Pulmonary artery endothelial cell (primary cell): ENCODE data around the gene IL1R1. TPM values are rescaled to one million over a fixed set of nuclear protein-coding genes. Genes with fewer than 3 reads are reported as not detected.

ENCODE experiments used
- DNase-seq: peaks from one replicate; pipeline ENCODE4 v3.0.0-alpha.2; 2011; ENCODE audit warnings: low read depth, low spot score
- total RNA-seq: library from RNA; depleted of rRNA; stranded (reverse); fragments of >200 nt; gene quantifications from 2 replicates; pipeline ENCODE4 v1.2.3, GENCODE V29; 2014

Gene IL1R1
- total RNA-seq, 1 donor from 2014 or later: 5.5 TPM

GRCh38 chr2:102139851-102140250 is 2.7 kb upstream of the IL1R1 start:
- no peak for DNase-seq

GRCh38 chr2:102140377-102140776 is 2.2 kb upstream of the IL1R1 start:
- DNase-seq: no peak

DNA sequence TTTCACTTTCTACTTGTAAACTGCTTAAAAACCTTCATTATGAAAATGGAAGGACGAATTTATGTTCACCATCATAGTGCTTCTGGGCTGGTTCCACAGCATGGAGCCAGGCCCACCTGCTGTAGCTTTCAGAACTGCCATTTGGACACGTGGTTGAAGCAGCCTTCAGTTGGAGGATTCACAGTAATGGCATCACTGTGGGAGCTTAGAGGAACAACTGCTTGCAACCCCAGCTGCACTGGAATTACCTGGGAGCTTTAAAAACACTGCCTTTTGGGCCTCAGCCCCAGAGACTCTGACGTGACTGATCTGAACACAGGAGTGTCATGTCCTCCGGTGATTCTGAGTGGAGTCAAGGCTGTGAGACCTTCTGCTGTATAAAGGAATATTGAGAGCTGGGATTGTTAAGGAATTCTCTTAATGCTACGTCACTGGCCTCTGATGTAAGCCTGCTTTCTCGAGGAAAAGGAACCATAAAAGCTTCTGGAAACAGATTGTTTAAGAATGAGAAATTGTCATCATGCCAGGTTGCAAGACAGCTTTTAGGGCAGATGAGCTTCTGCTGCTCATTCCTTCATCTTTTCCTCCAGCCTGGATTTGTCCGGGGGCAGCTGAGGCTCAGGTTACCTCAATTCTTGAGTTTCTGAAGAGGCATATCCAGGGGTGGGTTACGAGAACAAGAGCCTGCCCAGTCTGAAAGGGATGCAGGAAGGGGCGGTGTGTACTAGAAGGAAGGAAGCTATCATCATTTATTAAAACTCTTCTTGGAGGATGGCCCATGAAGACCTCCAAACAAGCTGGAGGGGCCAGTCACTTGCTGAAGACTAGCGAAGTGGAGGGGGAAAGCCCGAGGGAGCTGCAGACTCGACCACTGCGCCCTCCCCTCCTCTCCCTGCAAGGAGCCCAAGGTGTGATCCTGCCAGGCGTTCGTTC is 1.3 kb upstream of the IL1R1 start:
- no peak for DNase-seq

- no peak for DNase-seq
These were observed 393 bp downstream of the IL1R1 start for GRCh38 chr2:102142829-102143449.

GRCh38 chr2:102143450-102143985 is 972 bp downstream of the IL1R1 start:
- DNase-seq: no peak

DNA sequence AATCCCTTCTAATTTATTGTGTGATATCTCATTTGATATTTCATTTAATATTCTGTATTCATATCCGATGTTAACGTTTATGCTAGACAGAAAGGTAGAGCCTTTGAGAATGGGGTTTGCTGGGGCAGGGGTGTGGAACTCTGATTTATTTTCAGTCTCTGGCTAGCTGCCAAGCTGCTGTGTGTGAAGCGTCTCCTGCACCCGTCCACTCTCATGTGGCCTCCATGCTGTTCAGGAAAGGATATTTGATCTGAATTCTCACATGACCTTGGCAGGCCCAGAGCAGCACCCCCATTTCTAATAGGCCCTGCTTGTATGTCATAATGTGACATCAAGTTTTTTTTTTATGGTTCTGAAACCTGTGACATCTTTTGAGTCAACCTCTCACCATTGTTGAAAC is 1.6 kb downstream of the IL1R1 start:
- DNase-seq: no peak

- no peak for DNase-seq
These were observed 2.6 kb downstream of the IL1R1 start for GRCh38 chr2:102145107-102145506.

DNA sequence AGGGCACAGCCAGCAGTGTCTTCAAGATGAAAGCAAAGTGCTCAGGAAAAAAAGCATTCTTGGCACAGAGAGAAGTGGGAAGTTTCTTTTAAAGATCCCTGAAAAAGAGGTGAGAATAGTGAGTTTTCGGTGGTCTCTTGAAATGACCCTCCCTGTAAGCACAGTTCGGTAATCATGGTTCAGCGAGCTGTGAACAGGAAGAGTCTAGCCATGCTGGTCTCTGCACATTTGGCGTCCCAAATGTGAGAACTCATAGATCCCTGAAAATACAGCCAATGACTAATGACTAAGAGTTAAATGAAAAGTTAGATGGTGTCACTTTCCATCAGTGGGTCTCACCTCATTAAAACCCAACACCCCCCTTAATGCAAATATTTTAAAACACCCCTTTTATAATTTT is 3.4 kb downstream of the IL1R1 start:
- no peak for DNase-seq

- DNase-seq: no peak
These were observed 5.4 kb downstream of the IL1R1 start for GRCh38 chr2:102147935-102148334.

- no peak for DNase-seq
These were observed 6.7 kb downstream of the IL1R1 start for GRCh38 chr2:102149243-102149642.

DNA sequence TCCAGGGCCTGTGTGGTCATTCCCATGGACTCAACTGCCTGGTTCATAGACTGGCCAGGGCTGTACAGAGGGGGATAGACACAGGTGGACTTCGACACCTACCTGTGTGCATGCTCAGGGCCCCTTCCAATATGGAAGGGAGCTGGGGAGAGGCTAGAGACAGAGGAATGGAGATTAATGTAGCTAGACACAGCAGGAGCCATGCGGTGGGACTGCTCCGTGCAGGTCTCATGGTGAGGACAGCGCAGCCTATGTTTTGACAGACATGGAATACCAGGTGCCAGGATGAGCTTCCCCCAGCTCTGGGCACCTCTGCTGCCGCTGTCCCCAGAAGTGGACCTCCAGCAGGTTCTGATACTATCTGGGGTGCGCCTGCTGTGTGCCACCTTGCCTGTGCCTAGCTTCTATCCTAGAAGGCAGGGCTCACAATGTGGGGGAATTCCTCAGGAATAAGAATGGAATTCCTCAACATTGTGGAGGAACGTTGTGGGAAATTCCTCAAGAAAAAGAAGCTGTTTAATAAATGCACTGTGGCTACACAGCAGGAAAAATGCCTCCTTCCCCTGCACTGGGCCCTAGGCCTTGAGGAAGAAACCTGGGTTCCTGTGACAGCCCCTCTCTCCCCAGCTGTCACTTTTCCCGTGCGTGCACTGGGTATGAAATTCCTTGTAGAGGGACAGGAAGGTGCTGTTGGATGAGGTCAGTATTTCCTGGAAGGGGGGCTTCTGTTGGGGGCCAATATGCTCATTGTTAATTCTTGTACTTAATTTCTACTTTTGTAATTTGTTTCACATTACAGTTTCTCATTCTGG is 7.3 kb downstream of the IL1R1 start:
- no peak for DNase-seq

DNA sequence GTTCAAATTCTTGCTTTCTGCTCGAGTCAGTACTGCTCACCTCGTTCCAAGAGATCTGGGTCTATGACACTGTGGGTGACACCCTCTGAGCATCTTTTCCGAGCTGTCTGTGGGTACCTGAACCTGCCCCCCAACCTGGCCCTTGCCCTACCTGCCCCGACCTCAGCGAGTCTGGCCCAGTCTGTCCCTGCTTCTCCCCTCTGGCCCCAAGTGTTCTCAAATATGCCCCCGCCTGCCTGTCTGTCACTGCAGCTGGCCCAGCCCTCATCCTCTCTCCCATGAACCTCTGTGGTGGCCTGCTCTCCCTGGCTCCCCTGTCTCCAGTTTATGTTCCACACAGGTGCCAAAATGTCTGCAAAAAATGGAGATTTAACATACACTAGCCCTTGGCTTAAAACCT is 11.8 kb downstream of the IL1R1 start:
- DNase-seq: no peak

DNA sequence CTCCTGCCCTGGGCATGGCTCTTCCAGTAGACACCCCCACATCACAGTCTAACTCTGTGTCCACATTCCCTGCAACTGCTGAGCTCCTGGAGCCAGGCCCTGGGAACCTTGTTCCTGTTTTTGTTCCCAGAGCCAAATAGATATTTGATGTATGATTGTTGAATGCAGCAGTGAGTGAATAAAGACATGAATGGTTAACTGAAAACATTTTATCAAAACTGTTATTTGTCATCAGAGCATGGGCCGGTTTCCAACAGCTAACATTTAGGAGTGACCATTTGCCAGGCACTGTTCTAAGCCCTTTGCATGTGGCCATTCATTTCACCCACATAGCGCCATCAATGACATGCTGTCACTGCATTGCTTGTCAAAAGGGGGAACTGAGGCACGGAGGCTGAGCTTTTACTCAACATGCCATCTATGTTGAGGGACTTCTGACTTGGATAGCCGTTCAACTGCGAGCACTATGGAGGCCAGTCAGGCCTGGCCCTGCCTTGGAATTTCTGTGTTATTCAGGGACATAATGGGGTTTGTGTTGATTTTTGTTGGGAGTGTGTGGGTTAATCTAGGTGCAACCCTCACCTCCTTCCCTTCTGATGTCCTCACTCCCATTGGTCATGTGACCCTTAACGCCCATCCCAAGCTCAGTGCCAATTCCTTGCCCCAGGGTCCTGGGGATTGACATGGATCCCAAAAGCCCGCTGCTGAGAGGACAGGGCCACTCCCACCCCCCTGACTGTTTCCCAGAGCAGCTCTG is 12.6 kb downstream of the IL1R1 start:
- DNase-seq: no peak

DNA sequence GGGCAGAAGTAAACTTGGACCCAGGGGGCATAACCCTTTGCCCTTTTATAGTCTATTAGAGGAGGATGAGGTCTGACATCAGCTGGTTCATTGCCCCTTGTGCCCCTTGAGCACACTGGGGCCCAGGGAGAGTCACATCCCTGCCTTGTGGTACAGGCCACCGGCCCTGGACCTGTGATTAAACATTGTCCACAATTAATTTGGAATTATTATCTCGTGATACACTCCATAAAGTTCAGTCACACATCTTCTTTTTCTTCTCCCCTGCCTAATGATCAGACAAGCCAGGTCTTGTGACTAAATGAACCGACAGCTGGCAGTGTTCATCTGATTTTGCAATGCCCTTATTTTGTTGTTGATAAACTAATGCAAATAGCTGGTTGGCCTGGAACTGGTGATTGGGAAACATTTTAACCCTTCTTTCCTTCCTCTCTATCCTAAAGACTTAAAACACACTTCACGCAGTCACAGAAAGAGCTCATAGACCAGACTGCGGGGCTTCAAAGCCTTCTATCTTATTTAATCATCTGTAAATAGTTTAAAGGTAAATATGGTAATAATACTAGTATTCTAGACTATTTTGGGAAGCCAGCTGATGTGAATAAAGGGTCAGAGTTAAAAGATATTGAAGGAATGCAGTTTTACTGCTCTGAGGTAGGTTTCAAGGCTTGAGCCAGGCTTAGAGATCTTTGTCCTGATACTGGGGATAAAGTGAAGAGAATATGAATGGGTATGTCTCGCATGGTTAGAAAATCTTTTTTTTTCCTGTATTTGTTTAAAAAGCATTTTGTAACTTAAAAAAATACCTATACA is 13.4 kb downstream of the IL1R1 start:
- no peak for DNase-seq

GRCh38 chr2:102158011-102158755 is 15.6 kb downstream of the IL1R1 start:
- DNase-seq: no peak

DNA sequence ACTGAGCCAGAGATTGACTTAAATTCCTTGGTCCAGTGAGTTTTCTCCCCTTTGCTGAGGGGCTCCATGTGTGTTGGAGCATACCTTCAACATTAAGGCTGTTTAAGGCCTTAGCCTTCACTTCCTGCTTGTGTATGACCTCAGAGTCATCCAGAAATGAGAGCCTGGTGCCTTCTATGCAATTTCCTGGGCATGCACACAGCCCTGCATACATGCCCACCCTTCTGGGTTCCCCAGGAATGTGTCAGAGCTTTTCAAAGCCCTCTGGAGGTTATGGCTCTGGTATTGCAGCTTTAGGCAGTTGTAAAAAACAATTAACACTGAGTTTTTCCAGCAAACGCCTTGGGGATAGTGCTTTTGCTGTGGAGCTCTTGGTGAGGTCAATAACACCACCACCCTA is 16.7 kb downstream of the IL1R1 start:
- DNase-seq: no peak

DNA sequence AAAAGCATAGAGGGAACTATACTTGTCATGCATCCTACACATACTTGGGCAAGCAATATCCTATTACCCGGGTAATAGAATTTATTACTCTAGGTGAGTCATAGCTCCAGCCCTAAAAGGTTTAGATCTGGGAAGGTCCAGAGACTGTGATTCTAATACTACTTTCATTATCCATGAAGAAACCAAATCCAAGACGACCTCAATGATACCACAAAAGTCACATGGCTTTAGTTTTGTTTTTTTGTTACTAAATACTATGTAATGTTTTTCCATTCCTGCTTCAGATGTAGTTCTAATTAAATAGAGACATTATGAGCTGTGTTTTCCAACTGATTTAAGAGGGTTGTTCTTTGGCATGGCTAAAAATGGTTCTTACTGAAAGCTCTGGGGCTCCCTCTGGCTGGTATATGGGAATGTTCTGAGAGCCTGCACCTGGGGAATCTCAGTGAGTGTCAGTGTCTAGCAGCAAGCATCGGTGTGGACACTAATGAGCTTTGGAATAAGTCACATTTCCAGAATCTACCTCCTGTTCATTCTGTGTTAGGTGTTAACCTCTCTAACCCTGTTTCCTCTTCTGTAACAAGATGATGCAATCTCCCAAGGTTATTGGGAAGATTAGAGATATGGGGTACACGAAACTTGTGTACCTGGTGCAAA is 23.8 kb downstream of the IL1R1 start:
- DNase-seq: no peak

- no peak for DNase-seq
These were observed 25.7 kb downstream of the IL1R1 start for GRCh38 chr2:102168026-102168771.
